ENCODE data around the gene ERP29.

Gene ERP29

DNA sequence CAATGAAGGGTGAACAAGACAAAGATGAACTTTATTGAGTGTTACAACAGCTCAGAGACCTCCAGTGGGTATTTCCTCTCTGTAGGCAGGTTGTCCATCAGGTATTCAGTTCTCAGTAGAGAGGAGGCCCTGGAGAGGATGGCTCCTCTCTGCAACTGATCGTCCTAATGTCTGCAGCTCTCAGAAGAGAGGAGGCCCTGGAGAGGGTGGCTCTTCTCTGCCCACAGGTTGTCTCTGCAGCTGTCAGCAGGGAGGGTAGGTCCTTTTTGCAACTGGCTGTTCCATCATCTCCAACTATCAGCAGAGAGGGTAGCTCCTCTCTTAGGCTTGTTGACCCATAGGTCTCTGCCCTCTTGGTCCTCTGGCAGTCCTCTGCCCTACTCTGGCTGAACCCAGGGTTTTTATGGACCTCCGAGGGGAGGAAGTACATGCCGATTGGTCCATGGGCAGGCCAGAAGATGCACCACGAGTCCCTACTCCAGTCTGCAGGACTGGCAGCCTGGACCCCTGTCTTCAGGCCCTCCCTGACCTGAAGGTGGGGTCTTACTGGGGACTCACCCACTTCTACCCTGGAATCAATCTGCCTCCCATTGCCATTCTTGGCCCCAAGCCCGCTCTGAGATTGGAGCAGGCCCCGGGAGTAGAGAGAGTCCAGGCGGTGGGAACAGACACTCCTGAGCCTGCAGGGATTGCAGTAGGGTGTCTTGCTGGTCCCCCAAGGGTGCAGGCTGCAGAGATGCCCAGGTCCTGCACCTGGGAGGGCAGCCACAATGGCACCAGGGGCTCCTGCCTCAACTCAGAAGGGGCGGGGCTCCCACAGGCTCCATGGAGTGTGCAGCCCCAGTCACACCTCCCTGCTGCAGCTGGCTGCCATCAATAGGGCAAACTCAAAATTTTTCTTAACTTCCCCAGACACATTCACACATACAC is 2.5 kb upstream of the ERP29 start:
- TF ChIP-seq, protein P1, sequence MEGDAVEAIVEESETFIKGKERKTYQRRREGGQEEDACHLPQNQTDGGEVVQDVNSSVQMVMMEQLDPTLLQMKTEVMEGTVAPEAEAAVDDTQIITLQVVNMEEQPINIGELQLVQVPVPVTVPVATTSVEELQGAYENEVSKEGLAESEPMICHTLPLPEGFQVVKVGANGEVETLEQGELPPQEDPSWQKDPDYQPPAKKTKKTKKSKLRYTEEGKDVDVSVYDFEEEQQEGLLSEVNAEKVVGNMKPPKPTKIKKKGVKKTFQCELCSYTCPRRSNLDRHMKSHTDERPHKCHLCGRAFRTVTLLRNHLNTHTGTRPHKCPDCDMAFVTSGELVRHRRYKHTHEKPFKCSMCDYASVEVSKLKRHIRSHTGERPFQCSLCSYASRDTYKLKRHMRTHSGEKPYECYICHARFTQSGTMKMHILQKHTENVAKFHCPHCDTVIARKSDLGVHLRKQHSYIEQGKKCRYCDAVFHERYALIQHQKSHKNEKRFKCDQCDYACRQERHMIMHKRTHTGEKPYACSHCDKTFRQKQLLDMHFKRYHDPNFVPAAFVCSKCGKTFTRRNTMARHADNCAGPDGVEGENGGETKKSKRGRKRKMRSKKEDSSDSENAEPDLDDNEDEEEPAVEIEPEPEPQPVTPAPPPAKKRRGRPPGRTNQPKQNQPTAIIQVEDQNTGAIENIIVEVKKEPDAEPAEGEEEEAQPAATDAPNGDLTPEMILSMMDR (IDR thresholded peaks at IDR 0.05; ENCODE audit: control insufficient read depth, insufficient read depth, low read depth, low read length, missing control alignments) = no peak
- no peak for DNase-seq (ENCODE audit: low read depth)
- no peak overlapping the region for H3K4me3 ChIP-seq (ENCODE audit: control insufficient read depth, low read depth, low read length)

DNA sequence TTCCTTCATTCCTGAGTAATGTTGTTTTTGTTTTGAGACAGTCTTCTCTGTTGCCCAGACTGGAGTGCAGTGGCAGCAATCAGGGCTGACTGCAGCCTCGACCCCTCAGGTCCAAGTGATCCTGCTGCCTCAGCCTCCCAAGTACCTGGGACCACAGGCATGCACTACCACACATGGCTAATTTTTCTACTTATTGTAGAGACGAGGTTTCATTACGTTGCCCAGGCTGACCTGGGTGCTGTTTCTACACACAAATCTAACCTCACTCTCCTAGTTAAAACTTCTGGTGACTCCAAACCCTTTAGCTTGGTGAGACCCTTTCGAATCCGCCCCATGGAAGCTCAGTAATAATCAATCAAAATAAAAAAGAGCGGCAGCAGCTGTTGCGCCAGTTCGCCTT is 1.5 kb upstream of the ERP29 start:
- no peak for DNase-seq (ENCODE audit: low read depth)
- no peak overlapping the region for H3K4me3 ChIP-seq (ENCODE audit: control insufficient read depth, low read depth, low read length)
- TF ChIP-seq, protein P1 (IDR thresholded peaks at IDR 0.05; ENCODE audit: control insufficient read depth, insufficient read depth, low read depth, low read length, missing control alignments) = no peak

DNA sequence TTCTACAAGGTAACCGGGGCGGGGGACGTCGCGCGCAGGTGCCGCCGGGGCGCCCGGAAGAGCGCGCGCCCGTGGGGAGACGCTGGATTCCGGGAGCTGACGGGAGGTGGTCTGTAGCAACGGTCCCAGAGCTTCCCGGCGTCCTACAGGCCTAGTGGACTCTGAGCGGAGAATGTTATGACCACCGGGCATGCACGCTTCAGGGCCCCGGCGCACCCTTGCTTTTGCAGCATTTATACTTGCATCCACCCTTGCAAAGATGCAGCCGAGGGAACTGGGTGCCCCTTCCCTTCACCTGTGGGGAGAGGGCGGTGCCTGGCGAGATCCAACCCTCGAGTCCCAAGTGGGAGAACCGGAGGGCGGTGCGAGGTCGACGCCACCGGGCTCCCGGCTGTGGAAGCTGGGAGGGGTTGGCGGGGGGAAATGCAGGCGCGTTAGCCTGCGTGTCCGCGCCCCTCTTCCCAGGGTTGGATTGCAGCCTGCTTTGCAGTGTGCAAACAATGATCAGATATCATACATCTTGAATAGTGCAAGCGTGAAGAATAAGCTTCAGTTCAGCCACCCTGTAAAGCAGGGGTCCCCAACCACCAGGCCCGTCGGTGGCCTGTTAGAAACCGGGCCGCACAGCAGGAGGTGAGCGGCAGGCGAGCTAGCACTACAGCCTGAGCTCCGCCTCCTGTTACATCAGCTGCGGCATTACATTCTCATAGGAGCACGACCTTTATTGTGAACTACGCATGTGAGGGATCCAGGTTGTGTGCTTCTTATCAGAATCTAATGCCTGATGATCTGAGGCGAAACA is 576 bp downstream of the ERP29 start:
- DNase-seq (ENCODE audit: low read depth) = peak; percentile 39
- H3K4me3 ChIP-seq (ENCODE audit: control insufficient read depth, low read depth, low read length) = peak overlapping the region; percentile 96

DNA sequence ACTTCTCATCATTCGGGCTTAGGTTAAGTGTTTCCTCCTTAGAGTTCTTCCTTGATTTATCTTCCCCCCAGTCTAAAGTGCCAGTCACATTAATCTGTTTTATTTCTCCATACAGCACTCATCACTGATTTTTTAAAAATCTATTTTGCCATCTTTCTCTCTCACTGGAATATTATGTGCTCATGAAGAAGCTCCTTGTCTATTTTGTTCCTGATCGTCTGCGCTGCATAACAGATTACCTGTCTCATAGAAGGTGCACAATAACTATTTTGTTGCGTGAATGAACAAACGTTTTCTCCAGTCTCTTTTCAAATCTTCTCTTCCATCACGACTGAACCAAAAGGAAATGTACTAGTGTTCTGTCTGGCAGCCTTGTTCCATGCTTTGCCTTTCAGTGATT is 2.7 kb downstream of the ERP29 start:
- TF ChIP-seq, protein P1 (IDR thresholded peaks at IDR 0.05; ENCODE audit: control insufficient read depth, insufficient read depth, low read depth, low read length, missing control alignments) = no peak

More for the DNA sequence above, 576 bp downstream of the ERP29 start:
- TF ChIP-seq, protein P1 (IDR thresholded peaks at IDR 0.05; ENCODE audit: control insufficient read depth, insufficient read depth, low read depth, low read length, missing control alignments) = no peak

DNA sequence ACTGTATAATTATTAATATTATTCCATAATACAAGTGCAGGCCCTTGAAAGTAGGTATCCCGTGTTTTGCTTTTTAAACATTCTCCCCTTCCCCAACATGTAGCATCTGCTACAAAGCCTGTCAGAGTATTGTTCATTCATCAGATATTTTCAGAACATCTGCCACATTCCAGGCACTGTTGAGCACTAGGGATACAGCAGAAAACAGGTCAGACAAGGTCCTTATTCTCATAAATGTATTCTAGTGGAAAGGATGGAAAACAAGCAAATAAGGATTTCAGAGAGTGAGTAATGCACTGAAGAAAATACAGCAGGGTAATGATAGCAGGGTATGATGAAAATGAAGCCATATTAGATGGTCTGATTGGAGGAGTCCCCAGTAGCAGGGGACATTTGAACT is 3.8 kb downstream of the ERP29 start:
- H3K4me3 ChIP-seq (ENCODE audit: control insufficient read depth, low read depth, low read length) = no peak overlapping the region
- DNase-seq (ENCODE audit: low read depth) = no peak
- TF ChIP-seq, protein P1 (IDR thresholded peaks at IDR 0.05; ENCODE audit: control insufficient read depth, insufficient read depth, low read depth, low read length, missing control alignments) = no peak

More for the DNA sequence above, 2.7 kb downstream of the ERP29 start:
- H3K4me3 ChIP-seq (ENCODE audit: control insufficient read depth, low read depth, low read length) = no peak overlapping the region
- DNase-seq (ENCODE audit: low read depth) = no peak

DNA sequence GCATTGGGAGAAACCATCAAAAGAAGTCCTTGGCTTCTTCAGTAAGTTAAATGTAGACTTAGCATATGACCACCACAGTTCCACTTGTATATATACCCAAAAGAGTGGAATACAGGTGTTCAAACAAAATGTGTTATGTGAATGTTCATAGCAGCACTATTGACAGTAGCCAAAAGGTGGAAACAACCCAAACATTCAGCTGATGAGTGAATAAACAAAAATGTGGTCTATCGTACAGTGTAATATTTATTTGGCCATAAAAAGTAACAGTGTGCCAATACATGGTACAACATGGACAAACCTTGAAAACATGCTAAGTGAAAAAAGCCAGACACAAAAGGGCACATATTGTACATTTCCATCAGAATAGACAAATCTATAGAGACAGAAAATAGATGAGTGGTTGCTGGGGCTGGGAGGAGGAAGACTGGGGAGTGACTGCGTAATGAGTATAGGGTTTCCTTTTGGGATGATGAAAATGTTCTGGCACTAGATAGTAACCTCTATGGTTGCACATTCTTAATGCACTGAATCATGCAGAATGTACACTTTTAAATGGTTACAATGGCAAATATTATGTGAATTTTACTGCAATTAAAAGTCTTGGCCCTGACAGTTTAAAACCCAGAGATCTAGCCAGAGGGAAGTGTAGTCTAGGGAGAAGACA is 5.5 kb downstream of the ERP29 start:
- DNase-seq (ENCODE audit: low read depth) = peak; percentile 27
- TF ChIP-seq, protein P1 (IDR thresholded peaks at IDR 0.05; ENCODE audit: control insufficient read depth, insufficient read depth, low read depth, low read length, missing control alignments) = no peak
- H3K4me3 ChIP-seq (ENCODE audit: control insufficient read depth, low read depth, low read length) = no peak overlapping the region

Measured in AG09309 (cell line).